Activated CD4-positive, alpha-beta T cell treated with anti-CD3 and anti-CD28 coated beads, Interleukin-2, amount 50 U/mL, for 16 hours (primary cell): ENCODE results near the gene HAUS5.
"Not testable (repeated sequence)": the region's sequence is repeated elsewhere in the genome, so short reads cannot be mapped to it uniquely, and the experiment has no call there.

Source experiments
- DNase-seq: peaks from one replicate; pipeline ENCODE4 v3.0.0-alpha.2; 2020

HAUS5 gene

DNA sequence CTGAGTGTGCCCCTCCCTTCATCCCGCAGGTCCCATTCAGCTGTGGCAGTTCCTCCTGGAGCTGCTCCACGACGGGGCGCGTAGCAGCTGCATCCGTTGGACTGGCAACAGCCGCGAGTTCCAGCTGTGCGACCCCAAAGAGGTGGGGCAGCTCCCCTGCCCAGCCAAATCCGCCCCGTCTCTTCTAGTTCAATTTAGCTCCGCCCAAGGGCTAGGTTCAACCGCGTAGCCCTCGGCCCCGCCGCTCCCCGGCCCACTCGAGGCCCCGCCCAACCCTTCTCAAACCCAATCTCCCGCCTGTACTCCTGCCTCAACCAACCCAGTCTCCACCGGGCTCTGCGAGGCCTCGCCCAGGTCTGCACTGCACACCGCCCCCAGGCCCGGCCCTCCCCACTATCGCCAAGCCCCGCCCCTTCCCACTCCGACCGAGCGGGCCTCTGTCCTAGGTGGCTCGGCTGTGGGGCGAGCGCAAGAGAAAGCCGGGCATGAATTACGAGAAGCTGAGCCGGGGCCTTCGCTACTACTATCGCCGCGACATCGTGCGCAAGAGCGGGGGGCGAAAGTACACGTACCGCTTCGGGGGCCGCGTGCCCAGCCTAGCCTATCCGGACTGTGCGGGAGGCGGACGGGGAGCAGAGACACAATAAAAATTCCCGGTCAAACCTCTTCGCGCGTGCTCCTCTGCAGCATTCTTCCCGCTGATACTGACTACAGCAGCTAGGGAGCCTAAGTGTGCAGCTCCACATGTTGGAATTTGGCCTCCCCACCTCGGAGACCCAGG, 31.9 kb downstream of the HAUS5 start:
- peak; percentile 99 for DNase-seq

GRCh38 chr19:35644987-35645679, 32.6 kb downstream of the HAUS5 start:
- peak; percentile 83 for DNase-seq

DNA sequence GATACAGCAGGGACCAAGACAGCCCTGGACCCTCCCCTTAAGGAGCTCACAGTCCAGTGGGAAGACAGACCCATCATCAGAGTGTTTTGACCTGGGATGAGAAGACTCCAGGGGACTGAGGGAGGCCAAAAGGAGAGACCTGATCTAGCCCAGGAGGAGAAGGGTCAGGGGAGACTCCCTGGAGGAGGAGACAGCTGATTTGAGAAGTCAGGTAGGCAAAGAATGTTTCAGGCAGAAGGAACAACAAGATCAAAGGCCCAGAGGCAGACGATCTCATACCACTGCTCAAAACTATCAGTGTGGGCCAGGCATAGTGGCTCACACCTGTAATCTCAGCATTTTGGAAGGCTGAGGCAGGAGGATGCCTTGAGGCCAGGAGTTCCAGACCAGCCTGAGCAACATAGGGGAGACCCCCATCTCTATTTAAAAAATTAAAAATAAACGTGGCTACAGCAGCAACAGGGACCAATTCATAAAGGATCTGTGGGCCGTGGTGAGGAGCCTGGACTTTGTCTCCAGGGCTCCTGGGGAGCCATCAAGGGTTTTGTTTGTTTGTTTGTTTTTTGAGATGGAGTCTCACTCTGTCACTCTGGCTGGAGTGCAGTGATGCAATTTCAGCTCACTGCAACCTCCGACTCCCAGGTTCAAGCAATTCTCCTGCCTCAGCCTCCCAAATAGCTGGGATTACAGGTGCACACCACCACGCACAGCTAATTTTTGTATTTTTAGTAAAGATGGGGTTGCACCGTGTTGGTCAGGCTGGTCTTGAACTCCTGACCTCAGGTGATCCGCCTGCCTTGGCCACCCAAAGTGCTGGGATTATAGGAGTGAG, 33.4 kb downstream of the HAUS5 start:
- no peak for DNase-seq

- peak; percentile 98 for DNase-seq
Measured at GRCh38 chr19:35648017-35648961, 35.8 kb downstream of the HAUS5 start, which contains the start of gene COX6B1. TSS of gene COX6B1 (plus strand) at chr19:35648323. CDS start at chr19:35651244, 2,921 bp downstream.

GRCh38 chr19:35650581-35650980, 38.0 kb downstream of the HAUS5 start:
- DNase-seq, result no peak

- not testable (repeated sequence) for DNase-seq
Measured at GRCh38 chr19:35654828-35655227, 42.3 kb downstream of the HAUS5 start.

- no peak for DNase-seq
Measured at GRCh38 chr19:35655600-35655999, 43.1 kb downstream of the HAUS5 start.

GRCh38 chr19:35656700-35657099, 44.2 kb downstream of the HAUS5 start:
- DNase-seq, result no peak

- no peak for DNase-seq
Measured at GRCh38 chr19:35657904-35658700, 45.6 kb downstream of the HAUS5 start.

DNA sequence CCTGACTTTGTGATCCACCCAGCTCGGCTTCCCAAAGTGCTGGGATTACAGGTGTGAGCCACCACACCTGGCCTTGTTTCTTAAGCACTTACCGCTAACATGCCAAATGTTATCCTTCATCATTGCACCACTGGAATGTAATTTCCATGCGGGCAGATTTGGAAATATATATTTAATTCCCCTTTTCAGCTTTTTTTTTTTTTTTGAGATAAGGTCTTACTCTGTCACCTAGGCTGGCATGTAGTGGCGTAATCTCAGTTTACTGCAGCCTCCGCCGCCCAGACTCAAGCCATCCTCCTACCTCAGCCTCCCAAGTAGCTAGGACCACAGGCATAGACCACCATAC, 49.4 kb downstream of the HAUS5 start:
- DNase-seq, result no peak

DNA sequence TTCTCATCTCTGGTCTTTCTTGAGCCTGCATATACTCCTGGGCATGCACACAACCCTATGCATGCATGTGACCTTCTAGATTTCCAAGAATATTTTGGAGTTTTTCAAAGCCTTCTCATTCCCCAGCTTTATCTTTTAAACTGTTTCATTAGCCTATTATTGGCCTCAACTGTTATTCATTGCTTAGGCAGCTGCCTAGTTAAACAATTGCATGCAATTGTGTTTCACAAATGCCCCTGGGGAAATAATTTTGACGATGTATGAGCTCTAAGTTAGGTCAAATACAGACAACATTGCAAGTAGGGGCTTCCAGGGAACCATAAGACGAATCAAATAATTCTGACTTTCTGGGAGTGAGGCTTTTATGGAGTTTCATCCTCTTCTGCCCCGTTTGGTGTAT, 51.4 kb downstream of the HAUS5 start:
- DNase-seq, result no peak

- no peak for DNase-seq
Measured at GRCh38 chr19:35665157-35665556, 52.6 kb downstream of the HAUS5 start.

DNA sequence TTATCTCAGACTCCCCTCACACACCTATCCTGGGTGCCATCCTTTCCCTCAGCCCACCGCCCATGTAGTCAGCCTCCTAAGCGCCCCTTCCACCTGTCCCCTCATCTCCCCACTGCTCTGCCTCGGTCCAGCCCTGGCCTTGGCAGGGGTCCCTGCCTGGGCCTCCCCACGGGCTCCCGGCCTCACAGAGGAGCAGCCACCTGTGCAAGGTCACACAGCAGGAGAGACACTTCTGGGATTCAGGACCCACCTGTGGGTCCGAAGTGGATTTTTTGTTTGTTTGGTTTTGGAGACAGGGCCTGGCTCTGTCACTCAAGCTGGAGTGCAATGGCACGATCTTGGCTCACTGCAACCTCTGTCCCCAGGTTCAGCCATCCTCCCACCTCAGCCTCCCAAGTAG, 53.1 kb downstream of the HAUS5 start:
- no peak for DNase-seq

DNA sequence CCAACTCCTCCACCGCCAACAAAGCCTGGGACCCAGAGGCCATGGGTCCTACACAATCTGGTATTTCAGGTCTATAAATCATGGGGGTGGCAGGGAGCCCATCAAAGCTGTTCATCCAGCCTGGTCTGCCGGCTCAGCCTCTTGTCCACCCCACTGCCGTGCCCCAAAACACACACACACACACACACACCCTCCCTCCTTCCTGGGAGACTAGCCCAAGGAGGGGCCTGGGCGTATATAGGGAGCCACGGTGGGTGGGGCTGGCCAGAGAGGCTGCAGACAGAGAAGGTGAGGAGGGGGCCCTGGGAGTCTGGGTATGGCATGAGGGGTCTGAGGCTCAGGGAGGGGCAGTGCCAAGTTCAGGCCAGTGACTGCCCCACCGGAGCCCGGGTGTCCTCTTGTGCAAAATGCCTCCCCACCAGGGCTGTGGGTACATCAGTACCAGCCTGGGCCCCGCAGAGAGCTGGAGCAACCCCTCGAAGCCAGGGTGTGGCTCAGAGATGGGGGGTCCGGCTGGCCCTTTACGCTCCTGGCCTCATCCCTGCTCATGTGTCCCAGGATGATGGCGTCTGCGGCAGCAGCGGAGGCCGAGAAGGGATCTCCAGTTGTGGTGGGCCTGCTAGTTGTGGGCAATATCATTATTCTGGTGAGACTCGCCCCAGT, 53.8 kb downstream of the HAUS5 start, which contains the start of gene UPK1A:
Gene UPK1A (plus strand): TSS at position 267 of the 663 bp plus-strand sequence. CDS start 296 bp downstream, at position 563.
- no peak for DNase-seq

DNA sequence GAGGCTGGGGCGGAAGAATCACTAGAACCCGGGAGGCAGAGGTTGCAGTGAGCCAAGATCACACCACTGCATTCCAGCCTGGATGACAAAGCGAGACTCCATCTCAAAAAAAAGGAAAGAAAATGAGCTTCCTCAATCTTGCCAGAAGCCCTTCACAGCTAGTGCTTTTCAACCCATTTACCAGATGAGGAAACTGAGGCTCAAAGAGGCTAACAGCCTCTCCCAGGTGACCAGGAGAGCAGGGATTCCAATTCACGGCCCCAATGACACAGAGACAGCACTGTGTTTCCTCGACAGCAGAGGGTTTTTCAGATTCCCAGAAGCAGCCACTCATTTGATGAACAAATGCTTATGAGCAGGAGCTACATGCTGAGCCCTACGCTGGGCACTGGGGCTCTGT, 57.0 kb downstream of the HAUS5 start:
- DNase-seq, result no peak

GRCh38 chr19:35669974-35670373, 57.4 kb downstream of the HAUS5 start:
- DNase-seq, result no peak

DNA sequence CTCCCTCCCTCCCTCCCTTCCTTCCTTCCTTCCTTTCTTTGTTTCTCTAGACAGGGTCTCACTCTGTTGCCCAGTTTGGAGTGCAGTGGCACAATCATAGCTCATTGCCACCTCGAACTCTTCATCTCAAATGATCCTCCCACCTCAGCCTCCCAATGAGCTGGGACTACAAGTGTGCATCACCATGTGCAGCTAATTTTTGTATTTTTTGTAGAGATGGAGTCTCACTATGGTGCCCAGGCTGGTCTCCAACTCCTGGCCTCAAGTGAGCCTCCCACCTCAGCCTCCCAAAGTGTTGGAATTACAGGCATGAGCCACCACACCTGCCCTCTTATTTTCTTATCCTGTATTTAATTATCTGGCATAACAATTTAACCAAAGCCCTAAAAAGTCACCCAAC, 58.2 kb downstream of the HAUS5 start:
- no peak for DNase-seq

DNA sequence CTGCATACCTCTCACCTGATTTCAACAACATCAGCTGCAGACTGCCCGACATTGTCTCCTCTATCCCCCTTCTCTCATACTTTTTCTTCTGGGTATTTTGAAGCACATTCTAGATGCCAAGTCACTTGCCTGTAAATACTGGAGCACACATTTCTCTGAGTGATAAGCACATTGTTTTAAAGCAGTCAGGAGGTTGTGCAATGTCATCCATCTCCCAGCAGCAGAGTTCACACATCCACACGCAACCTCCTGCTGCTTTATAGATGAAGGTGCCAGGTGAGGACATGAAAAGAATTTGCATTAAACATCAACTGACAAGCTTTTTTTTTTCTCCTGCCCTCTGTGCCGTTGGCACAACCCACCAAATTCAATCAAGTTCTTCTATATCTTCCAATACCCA, 59.3 kb downstream of the HAUS5 start:
- DNase-seq, result no peak

DNA sequence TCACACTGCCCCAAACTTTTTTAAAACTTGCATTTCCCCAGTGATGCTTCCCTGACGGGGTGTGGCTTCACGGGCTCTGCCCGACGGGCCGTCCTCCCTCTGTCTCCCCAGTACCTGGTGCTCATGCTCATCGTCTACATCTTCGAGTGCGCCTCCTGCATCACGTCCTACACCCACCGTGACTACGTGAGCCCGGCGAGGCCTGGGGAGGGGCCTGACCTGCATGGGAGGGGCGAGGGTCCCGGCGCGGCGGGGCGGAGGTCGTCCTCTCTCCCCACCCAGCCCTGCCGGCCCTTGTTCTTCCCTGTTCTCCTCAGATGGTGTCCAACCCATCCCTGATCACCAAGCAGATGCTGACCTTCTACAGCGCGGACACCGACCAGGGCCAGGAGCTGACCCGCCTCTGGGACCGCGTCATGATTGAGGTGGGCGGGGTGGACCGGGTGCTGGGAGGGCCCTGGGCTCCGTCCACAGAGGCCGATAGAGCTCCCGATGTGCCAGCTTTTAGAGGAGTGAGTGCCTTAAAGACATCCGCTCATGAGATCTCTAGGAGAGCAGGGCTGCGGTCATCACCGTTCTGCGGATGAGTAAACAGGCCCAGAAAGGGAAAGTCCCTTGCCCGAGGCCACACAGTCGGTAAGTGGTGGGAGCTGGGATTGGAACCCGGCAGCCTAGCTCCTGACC, 60.7 kb downstream of the HAUS5 start:
- DNase-seq, result peak; percentile 81
